ENCODE data around the gene ADD3.

ADD3 gene

GRCh38 chr10:110051487-110051886 lies 43.7 kb downstream of the ADD3 start:
- H3K4me3 ChIP-seq (ENCODE audit: control insufficient read depth, low read depth, low read length), result no peak overlapping the region
- no peak for TF ChIP-seq CTCF (conservative IDR thresholded peaks at IDR 0.05; ENCODE audit: control insufficient read depth, insufficient read depth, low read depth, low read length)
- DNase-seq (ENCODE audit: low read depth), result no peak

- DNase-seq (ENCODE audit: low read depth), result no peak
- TF ChIP-seq CTCF (conservative IDR thresholded peaks at IDR 0.05; ENCODE audit: control insufficient read depth, insufficient read depth, low read depth, low read length), result no peak
- no peak overlapping the region for H3K4me3 ChIP-seq (ENCODE audit: control insufficient read depth, low read depth, low read length)
Observed at GRCh38 chr10:110052916-110053315, 45.1 kb downstream of the ADD3 start.

- TF ChIP-seq CTCF (conservative IDR thresholded peaks at IDR 0.05; ENCODE audit: control insufficient read depth, insufficient read depth, low read depth, low read length), result no peak
- no peak overlapping the region for H3K4me3 ChIP-seq (ENCODE audit: control insufficient read depth, low read depth, low read length)
- DNase-seq (ENCODE audit: low read depth), result peak; percentile 29
Observed at GRCh38 chr10:110056822-110057221, 49.0 kb downstream of the ADD3 start.

GRCh38 chr10:110057456-110057855 lies 49.7 kb downstream of the ADD3 start:
- no peak overlapping the region for H3K4me3 ChIP-seq (ENCODE audit: control insufficient read depth, low read depth, low read length)
- DNase-seq (ENCODE audit: low read depth), result peak; percentile 28
- no peak for TF ChIP-seq CTCF (conservative IDR thresholded peaks at IDR 0.05; ENCODE audit: control insufficient read depth, insufficient read depth, low read depth, low read length)

- TF ChIP-seq CTCF (conservative IDR thresholded peaks at IDR 0.05; ENCODE audit: control insufficient read depth, insufficient read depth, low read depth, low read length), result no peak
- DNase-seq (ENCODE audit: low read depth), result no peak
- H3K4me3 ChIP-seq (ENCODE audit: control insufficient read depth, low read depth, low read length), result no peak overlapping the region
Observed at GRCh38 chr10:110058212-110058611, 50.4 kb downstream of the ADD3 start.

GRCh38 chr10:110059925-110060324 lies 52.1 kb downstream of the ADD3 start:
- DNase-seq (ENCODE audit: low read depth), result no peak
- TF ChIP-seq CTCF (conservative IDR thresholded peaks at IDR 0.05; ENCODE audit: control insufficient read depth, insufficient read depth, low read depth, low read length), result no peak
- H3K4me3 ChIP-seq (ENCODE audit: control insufficient read depth, low read depth, low read length), result no peak overlapping the region

- DNase-seq (ENCODE audit: low read depth), result no peak
- no peak for TF ChIP-seq CTCF (conservative IDR thresholded peaks at IDR 0.05; ENCODE audit: control insufficient read depth, insufficient read depth, low read depth, low read length)
Observed at GRCh38 chr10:110061687-110062086, 53.9 kb downstream of the ADD3 start.

More at GRCh38 chr10:110061687-110062086, 53.9 kb downstream of the ADD3 start:
- H3K4me3 ChIP-seq (ENCODE audit: control insufficient read depth, low read depth, low read length), result no peak overlapping the region

Measured in fibroblast of mammary gland (primary cell).